Esophagus squamous epithelium (tissue), 4 donors: ENCODE measurements around the gene PVALEF.

Experiments used
- CTCF ChIP-seq, 6 experiments: fragments of 450-650 bp in 4 of 6; fragments of 200-600 bp in 2 of 6; sonication (generic) in 2 of 6; IDR thresholded peaks; one replicate each; pipeline ENCODE4 v1.5.1; 2016 to 2019; ENCODE audit warnings: antibody characterized with exemption in 6 of 6, mild to moderate bottlenecking in 4 of 6, moderate library complexity in 4 of 6
- POLR2A ChIP-seq, 4 donors: fragments of 450-650 bp; IDR thresholded peaks; one replicate each; pipeline ENCODE4 v1.6.1; 2017; ENCODE audit warnings: antibody characterized with exemption in 4 of 4, mild to moderate bottlenecking in 4 of 4, moderate library complexity in 3 of 4

DNA sequence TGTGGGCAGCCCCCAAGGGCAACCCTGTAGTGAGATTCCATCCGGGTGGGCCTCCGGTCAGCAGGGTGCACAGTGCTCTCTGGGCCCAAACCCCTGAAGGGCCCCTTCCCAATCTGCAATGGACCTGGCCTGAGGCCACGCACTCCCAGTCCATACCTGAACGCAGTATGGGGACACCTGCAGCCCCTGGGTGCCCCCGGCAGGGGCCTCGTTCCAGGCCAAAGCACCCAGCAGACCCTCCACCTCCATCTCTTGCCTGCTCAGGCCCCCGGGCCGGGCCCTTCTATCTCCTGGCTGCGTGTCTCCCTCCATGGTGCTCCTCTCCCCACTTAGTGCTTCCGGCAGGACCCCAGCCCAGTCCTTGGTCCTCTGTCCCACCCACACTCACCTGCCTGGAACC lies 18.0 kb downstream of the PVALEF start:
- TF ChIP-seq POLR2A (IDR thresholded peaks at IDR 0.05) (no peak), CTCF (IDR thresholded peaks at IDR 0.05) (no peak)
